OCI-LY1 (cell line): ENCODE results near the gene OXCT1.

Source experiments
- H2AFZ ChIP-seq: fragments of 200-600 bp; sonication (generic), shearing (Covaris generic); 2 replicates; pipeline ENCODE4 v1.6.0; 2014; ENCODE audit warnings: antibody characterized with exemption, mild to moderate bottlenecking, low read length
- H3F3A ChIP-seq: fragments of 200-600 bp; sonication (generic), shearing (Covaris generic); 2 replicates; pipeline ENCODE4 v1.6.0; 2014; ENCODE audit warnings: mild to moderate bottlenecking, antibody characterized with exemption, low read length, moderate library complexity; ENCODE audit not compliant: insufficient read depth
- H3K27ac ChIP-seq: fragments of 200-600 bp; sonication (generic); 2 replicates; pipeline ENCODE4 v1.5.1; 2014; ENCODE audit warnings: low read length, mixed run types, mild to moderate bottlenecking, low read depth; ENCODE audit not compliant: poor library complexity, severe bottlenecking
- H3K27me3 ChIP-seq: fragments of 200-600 bp; sonication (generic); 2 replicates; pipeline ENCODE4 v1.6.0; 2014; ENCODE audit warnings: antibody characterized with exemption, mild to moderate bottlenecking, low read length, moderate library complexity; ENCODE audit not compliant: insufficient read depth
- H3K36me3 ChIP-seq: fragments of 200-600 bp; sonication (generic); 2 replicates; pipeline ENCODE4 v1.6.1; 2014; ENCODE audit warnings: mild to moderate bottlenecking, antibody characterized with exemption, low read length, moderate library complexity, mixed read lengths; ENCODE audit not compliant: insufficient read depth
- H3K4me1 ChIP-seq: fragments of 200-600 bp; sonication (generic); 2 replicates; pipeline ENCODE4 v1.5.1; 2014; ENCODE audit warnings: mild to moderate bottlenecking, low read length, moderate library complexity; ENCODE audit not compliant: insufficient read depth, severe bottlenecking
- H3K4me2 ChIP-seq: fragments of 200-600 bp; sonication (generic), shearing (Covaris generic); 2 replicates; pipeline ENCODE4 v1.6.1; 2014; ENCODE audit warnings: low read length
- H3K4me3 ChIP-seq: fragments of 200-600 bp; sonication (generic); 2 replicates; pipeline ENCODE4 v1.5.1; 2014; ENCODE audit warnings: low read length, low read depth, mild to moderate bottlenecking, mixed read lengths; ENCODE audit not compliant: poor library complexity, severe bottlenecking
- H3K79me2 ChIP-seq: fragments of 200-600 bp; shearing (Covaris generic); 2 replicates; pipeline ENCODE4 v1.6.1; 2016; ENCODE audit warnings: mixed run types, low read length, mixed read lengths; ENCODE audit not compliant: insufficient read depth
- H3K9ac ChIP-seq: fragments of 200-600 bp; sonication (generic), shearing (Covaris generic); 2 replicates; pipeline ENCODE4 v1.6.1; 2014; ENCODE audit warnings: mild to moderate bottlenecking, low read length, mixed read lengths
- H3K9me2 ChIP-seq: fragments of 200-600 bp; sonication (generic), shearing (Covaris generic); 2 replicates; pipeline ENCODE4 v1.6.1; 2014; ENCODE audit warnings: low read depth, mild to moderate bottlenecking, low read length, mixed read lengths
- H3K9me3 ChIP-seq: fragments of 200-600 bp; shearing (Covaris generic); 2 replicates; pipeline ENCODE4 v1.6.1; 2014; ENCODE audit warnings: low read length, mixed read lengths
- H4K20me1 ChIP-seq: fragments of 200-600 bp; sonication (generic), shearing (Covaris generic); 2 replicates; pipeline ENCODE4 v1.6.0; 2016; ENCODE audit warnings: mild to moderate bottlenecking, low read length; ENCODE audit not compliant: insufficient read depth
- CTCF ChIP-seq: fragments of 200-600 bp; sonication (generic), shearing (Covaris generic); IDR thresholded peaks from 2 replicates; pipeline ENCODE4 v1.5.1; 2017; ENCODE audit warnings: mild to moderate bottlenecking, antibody characterized with exemption, low read length, moderate library complexity, mixed read lengths
- EZH2 ChIP-seq: fragments of 200-600 bp; sonication (generic), shearing (Covaris generic); IDR thresholded peaks from 2 replicates; pipeline ENCODE4 v1.8.0; 2017; ENCODE audit warnings: borderline replicate concordance, mixed run types, mild to moderate bottlenecking, antibody characterized with exemption, low read length, moderate library complexity, mixed read lengths

Gene OXCT1

GRCh38 chr5:41896230-41896629 lies 26.0 kb upstream of the OXCT1 start:
- Histone ChIP-seq H4K20me1 (no peaks in the 10 kb centered on the region), H3K9ac (no peak overlapping the region), H3K9me3 (no peaks in the 10 kb centered on the region), H3K36me3 (no peaks in the 10 kb centered on the region), H3K79me2 (no peaks in the 10 kb centered on the region), H3K9me2 (no peaks in the 10 kb centered on the region), H3K27me3 (no peaks in the 10 kb centered on the region), H3K27ac (no peak overlapping the region), H2AFZ (no peak overlapping the region), H3K4me2 (no peak overlapping the region), H3F3A (no peaks in the 10 kb centered on the region), H3K4me3 (no peak overlapping the region), H3K4me1 (no peaks in the 10 kb centered on the region)
- TF ChIP-seq EZH2 (no peak), CTCF (no peak)

GRCh38 chr5:41893074-41893851 lies 23.0 kb upstream of the OXCT1 start:
- TF ChIP-seq EZH2 (no peak), CTCF (no peak)
- Histone ChIP-seq H3K4me2 (no peak overlapping the region), H2AFZ (no peak overlapping the region)

GRCh38 chr5:41892031-41892430 lies 21.8 kb upstream of the OXCT1 start:
- H2AFZ ChIP-seq: no peak overlapping the region
- H3K4me1 ChIP-seq: no peaks in the 10 kb centered on the region
- H4K20me1 ChIP-seq: no peaks in the 10 kb centered on the region
- TF ChIP-seq EZH2 (no peak), CTCF (no peak)
- H3K4me3 ChIP-seq: no peak overlapping the region
- no peak overlapping the region for H3K27ac ChIP-seq
- no peak overlapping the region for H3K9ac ChIP-seq
- H3K9me2 ChIP-seq: no peaks in the 10 kb centered on the region
- no peaks in the 10 kb centered on the region for H3K9me3 ChIP-seq
- no peaks in the 10 kb centered on the region for H3F3A ChIP-seq
- H3K4me2 ChIP-seq: no peak overlapping the region
- H3K27me3 ChIP-seq: no peaks in the 10 kb centered on the region
- no peaks in the 10 kb centered on the region for H3K79me2 ChIP-seq
- no peaks in the 10 kb centered on the region for H3K36me3 ChIP-seq

More at GRCh38 chr5:41893074-41893851, 23.0 kb upstream of the OXCT1 start:
- no peak overlapping the region for H3K4me3 ChIP-seq
- H3K9me3 ChIP-seq: no peaks in the 10 kb centered on the region
- H3K79me2 ChIP-seq: no peaks in the 10 kb centered on the region
- no peaks in the 10 kb centered on the region for H3K9me2 ChIP-seq
- H3K36me3 ChIP-seq: no peaks in the 10 kb centered on the region
- no peak overlapping the region for H3K27ac ChIP-seq
- no peaks in the 10 kb centered on the region for H3K27me3 ChIP-seq
- H3F3A ChIP-seq: no peaks in the 10 kb centered on the region
- H3K9ac ChIP-seq: no peak overlapping the region
- no peaks in the 10 kb centered on the region for H3K4me1 ChIP-seq
- no peaks in the 10 kb centered on the region for H4K20me1 ChIP-seq
